ENCODE measurements around the gene OVCA2.

Gene OVCA2

DNA sequence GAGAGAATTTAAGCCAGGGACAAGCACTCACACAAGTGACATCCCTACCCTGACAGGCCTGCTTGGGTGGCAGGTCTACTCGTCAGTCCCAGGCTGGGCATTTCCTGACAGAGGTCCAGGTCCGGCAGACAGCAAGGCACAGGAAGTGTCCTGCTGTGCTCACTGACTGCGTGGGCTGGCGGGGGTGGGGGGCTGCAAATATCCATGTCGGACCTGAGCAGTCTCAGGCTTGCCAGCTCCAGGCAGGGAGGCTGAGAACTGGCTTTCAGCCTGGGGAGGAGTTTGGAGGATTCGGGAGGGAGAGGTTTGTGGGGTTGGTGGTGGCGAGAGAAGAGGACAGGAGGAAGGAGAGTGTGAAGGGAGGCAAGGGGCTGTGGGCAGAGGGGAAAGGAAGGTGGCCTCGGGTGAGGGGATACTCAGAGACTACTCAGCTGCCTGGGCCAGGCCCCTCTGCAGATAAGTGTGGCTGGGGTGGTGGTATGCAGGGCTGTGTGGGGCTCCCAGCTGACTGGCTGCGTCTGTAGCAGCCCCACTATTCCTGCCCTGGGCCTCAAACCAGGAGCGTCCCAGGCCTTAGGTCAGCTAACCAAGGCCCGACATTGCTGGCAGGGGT is 20.9 kb downstream of the OVCA2 start:
- peaks cover 75% of the 10 kb centered on the region; the same call in 1 of the 2 replicates for H3K36me3 ChIP-seq (ENCODE audit: insufficient read depth, low read length)
- no peak for TF ChIP-seq EZH2phosphoT487 (IDR thresholded peaks at IDR 0.05; ENCODE audit: borderline replicate concordance)
- TF ChIP-seq, protein P1, sequence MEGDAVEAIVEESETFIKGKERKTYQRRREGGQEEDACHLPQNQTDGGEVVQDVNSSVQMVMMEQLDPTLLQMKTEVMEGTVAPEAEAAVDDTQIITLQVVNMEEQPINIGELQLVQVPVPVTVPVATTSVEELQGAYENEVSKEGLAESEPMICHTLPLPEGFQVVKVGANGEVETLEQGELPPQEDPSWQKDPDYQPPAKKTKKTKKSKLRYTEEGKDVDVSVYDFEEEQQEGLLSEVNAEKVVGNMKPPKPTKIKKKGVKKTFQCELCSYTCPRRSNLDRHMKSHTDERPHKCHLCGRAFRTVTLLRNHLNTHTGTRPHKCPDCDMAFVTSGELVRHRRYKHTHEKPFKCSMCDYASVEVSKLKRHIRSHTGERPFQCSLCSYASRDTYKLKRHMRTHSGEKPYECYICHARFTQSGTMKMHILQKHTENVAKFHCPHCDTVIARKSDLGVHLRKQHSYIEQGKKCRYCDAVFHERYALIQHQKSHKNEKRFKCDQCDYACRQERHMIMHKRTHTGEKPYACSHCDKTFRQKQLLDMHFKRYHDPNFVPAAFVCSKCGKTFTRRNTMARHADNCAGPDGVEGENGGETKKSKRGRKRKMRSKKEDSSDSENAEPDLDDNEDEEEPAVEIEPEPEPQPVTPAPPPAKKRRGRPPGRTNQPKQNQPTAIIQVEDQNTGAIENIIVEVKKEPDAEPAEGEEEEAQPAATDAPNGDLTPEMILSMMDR (conservative IDR thresholded peaks at IDR 0.05; ENCODE audit: low read length) = no peak
- no peaks in the 10 kb centered on the region for H4K20me1 ChIP-seq (ENCODE audit: insufficient read depth, low read length, poor library complexity, severe bottlenecking)
- H3K9ac ChIP-seq (ENCODE audit: low read depth, low read length, poor library complexity, severe bottlenecking) = no peak overlapping the region
- H3F3A ChIP-seq (ENCODE audit: low read depth) = no peaks in the 10 kb centered on the region
- H3K9me3 ChIP-seq (ENCODE audit: insufficient read depth, low read depth, low read length) = no peaks in the 10 kb centered on the region
- no peaks in the 10 kb centered on the region for H3K27me3 ChIP-seq (ENCODE audit: insufficient read depth, low read length, poor library complexity, severe bottlenecking)
- H3K4me3 ChIP-seq (ENCODE audit: low read length, poor library complexity, severe bottlenecking) = no peak overlapping the region
- no peaks in the 10 kb centered on the region for H3K4me1 ChIP-seq (ENCODE audit: insufficient read depth, low read length, poor library complexity, severe bottlenecking)
- H3K9me2 ChIP-seq (replicated peaks; ENCODE audit: low read depth, low read length) = no peaks in the 10 kb centered on the region
- H2AFZ ChIP-seq (ENCODE audit: low read length) = no peak overlapping the region
- H3K4me2 ChIP-seq (ENCODE audit: low read depth, low read length, poor library complexity, severe bottlenecking) = no peak overlapping the region
- H3K79me2 ChIP-seq (ENCODE audit: insufficient read depth, low read length) = no peaks in the 10 kb centered on the region

GRCh38 chr17:2063261-2064146 is 21.7 kb downstream of the OVCA2 start:
- H2AFZ ChIP-seq (ENCODE audit: low read length) = no peak overlapping the region
- H3K4me3 ChIP-seq (ENCODE audit: low read length, poor library complexity, severe bottlenecking) = no peak overlapping the region
- no peak overlapping the region for H3K4me2 ChIP-seq (ENCODE audit: low read depth, low read length, poor library complexity, severe bottlenecking)
- H3K9ac ChIP-seq (ENCODE audit: low read depth, low read length, poor library complexity, severe bottlenecking) = no peak overlapping the region
- no peaks in the 10 kb centered on the region for H4K20me1 ChIP-seq (ENCODE audit: insufficient read depth, low read length, poor library complexity, severe bottlenecking)
- no peaks in the 10 kb centered on the region for H3F3A ChIP-seq (ENCODE audit: low read depth)
- H3K9me3 ChIP-seq (ENCODE audit: insufficient read depth, low read depth, low read length) = no peaks in the 10 kb centered on the region
- H3K36me3 ChIP-seq (ENCODE audit: insufficient read depth, low read length) = peaks cover 83% of the 10 kb centered on the region; the same call in 1 of the 2 replicates
- no peaks in the 10 kb centered on the region for H3K9me2 ChIP-seq (replicated peaks; ENCODE audit: low read depth, low read length)
- H3K79me2 ChIP-seq (ENCODE audit: insufficient read depth, low read length) = no peaks in the 10 kb centered on the region
- H3K4me1 ChIP-seq (ENCODE audit: insufficient read depth, low read length, poor library complexity, severe bottlenecking) = no peaks in the 10 kb centered on the region
- TF ChIP-seq, protein P1 (conservative IDR thresholded peaks at IDR 0.05; ENCODE audit: low read length) = no peak
- TF ChIP-seq EZH2phosphoT487 (IDR thresholded peaks at IDR 0.05; ENCODE audit: borderline replicate concordance) = no peak
- H3K27me3 ChIP-seq (ENCODE audit: insufficient read depth, low read length, poor library complexity, severe bottlenecking) = no peaks in the 10 kb centered on the region

DNA sequence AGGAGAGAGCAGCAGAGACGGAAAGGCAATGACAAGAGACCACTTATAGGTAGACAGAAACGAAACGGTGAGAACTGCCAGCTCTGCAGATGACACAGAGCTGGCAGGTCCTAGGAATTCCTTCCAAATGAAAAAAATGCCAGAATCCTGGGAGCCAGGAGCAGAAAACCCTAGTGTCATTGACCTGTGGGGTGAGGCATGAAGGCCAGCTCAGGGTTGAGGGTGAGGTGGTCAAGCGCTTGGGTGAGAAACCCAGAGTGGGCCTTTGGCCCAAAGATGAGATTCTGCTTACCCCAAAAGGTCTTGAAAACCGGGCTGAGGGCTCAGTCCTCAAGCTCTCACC is 22.3 kb downstream of the OVCA2 start:
- Histone ChIP-seq H3K27me3 (ENCODE audit: insufficient read depth, low read length, poor library complexity, severe bottlenecking) (no peaks in the 10 kb centered on the region), H3K9me3 (ENCODE audit: insufficient read depth, low read depth, low read length) (no peaks in the 10 kb centered on the region), H3K4me2 (ENCODE audit: low read depth, low read length, poor library complexity, severe bottlenecking) (no peak overlapping the region), H4K20me1 (ENCODE audit: insufficient read depth, low read length, poor library complexity, severe bottlenecking) (no peaks in the 10 kb centered on the region), H3K9me2 (replicated peaks; ENCODE audit: low read depth, low read length) (no peaks in the 10 kb centered on the region), H3K36me3 (ENCODE audit: insufficient read depth, low read length) (peaks cover 89% of the 10 kb centered on the region; the same call in 1 of the 2 replicates), H3K79me2 (ENCODE audit: insufficient read depth, low read length) (no peaks in the 10 kb centered on the region), H3F3A (ENCODE audit: low read depth) (no peaks in the 10 kb centered on the region), H3K4me3 (ENCODE audit: low read length, poor library complexity, severe bottlenecking) (no peak overlapping the region), H3K4me1 (ENCODE audit: insufficient read depth, low read length, poor library complexity, severe bottlenecking) (no peaks in the 10 kb centered on the region), H3K9ac (ENCODE audit: low read depth, low read length, poor library complexity, severe bottlenecking) (no peak overlapping the region), H2AFZ (ENCODE audit: low read length) (no peak overlapping the region)
- no peak for TF ChIP-seq EZH2phosphoT487 (IDR thresholded peaks at IDR 0.05; ENCODE audit: borderline replicate concordance)
- TF ChIP-seq, protein P1 (conservative IDR thresholded peaks at IDR 0.05; ENCODE audit: low read length) = no peak
